ENCODE measurements around the gene CHI3L1. TPM values are rescaled to one million over a fixed set of nuclear protein-coding genes. Genes with fewer than 3 reads are reported as not detected.

CHI3L1 gene
- polyA plus RNA-seq, 1 of the 3 experiments (the other 2 are of a cell fraction) = not detected

- POLR2A ChIA-PET = interaction anchor here (0.9 kb wide), 1 partner anchor 55 kb away, joined by 4 read pairs; no protein-coding TSS in a partner anchor
- CTCF ChIA-PET = interaction anchor here (1.0 to 3.6 kb wide), 9 partner anchors 10 to 142 kb away, joined by 3 to 11 read pairs (median 4); no protein-coding TSS in a partner anchor
Measured at GRCh38 chr1:203181586-203182386, 4.7 kb downstream of the CHI3L1 start.

DNA sequence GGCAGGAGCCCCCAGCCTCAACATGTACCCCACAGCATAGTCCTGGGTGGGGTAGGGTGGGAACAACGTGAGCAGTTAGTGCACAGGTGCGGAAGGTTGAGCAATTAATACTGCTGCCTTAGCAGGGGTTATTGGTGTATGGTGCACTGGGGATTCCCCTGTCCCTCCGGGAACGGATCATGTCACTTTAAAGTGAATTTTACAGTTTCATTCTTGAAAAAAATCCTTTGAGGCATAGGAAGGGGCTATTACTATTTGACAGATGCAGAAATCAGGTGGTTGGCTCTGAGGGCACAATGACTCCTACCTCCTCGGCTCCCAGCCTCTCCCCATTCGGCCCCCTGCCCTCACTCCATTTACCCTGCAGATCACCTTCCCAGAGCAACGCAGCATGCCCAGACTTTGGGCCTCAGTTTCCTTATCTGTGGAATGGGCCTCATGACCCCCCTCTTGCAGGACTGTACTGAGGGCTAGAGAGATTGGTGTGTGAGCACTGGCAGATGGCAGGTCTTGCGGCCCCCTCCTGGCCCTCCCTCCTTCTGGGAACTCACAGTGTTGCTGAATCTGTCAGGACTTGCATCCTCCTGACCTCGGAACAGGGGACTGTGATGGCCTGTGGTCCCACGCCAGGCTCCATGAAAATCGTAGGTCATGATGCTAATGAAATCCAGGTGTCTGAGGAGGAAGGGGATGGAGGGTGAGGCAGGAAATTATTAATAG lies 5.7 kb downstream of the CHI3L1 start:
- no peak overlapping the region for H3K4me2 ChIP-seq
- H3F3A ChIP-seq (replicated peaks; ENCODE audit: insufficient read depth) = no peaks in the 10 kb centered on the region
- ChIA-PET CTCF (interaction anchor here (1.0 to 3.6 kb wide), 6 partner anchors 9 to 141 kb away, joined by 3 to 11 read pairs (median 9); no protein-coding TSS in a partner anchor), POLR2A (no interaction called here)
- no peak overlapping the region for H3K4me3 ChIP-seq (ENCODE audit: low read depth in 2 of 2, low read length in 1 of 2)
- H3K27ac ChIP-seq (ENCODE audit: low read depth in 2 of 2, low read length in 1 of 2) = no peak overlapping the region
- no peak overlapping the region for H3K9ac ChIP-seq
- H4K20me1 ChIP-seq (ENCODE audit: insufficient read depth) = no peaks in the 10 kb centered on the region
- TF ChIP-seq, protein P1, sequence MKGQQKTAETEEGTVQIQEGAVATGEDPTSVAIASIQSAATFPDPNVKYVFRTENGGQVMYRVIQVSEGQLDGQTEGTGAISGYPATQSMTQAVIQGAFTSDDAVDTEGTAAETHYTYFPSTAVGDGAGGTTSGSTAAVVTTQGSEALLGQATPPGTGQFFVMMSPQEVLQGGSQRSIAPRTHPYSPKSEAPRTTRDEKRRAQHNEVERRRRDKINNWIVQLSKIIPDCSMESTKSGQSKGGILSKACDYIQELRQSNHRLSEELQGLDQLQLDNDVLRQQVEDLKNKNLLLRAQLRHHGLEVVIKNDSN (IDR thresholded peaks at IDR 0.05; ENCODE audit: borderline replicate concordance, low read depth) = no peak
- TF ChIP-seq, protein P2, sequence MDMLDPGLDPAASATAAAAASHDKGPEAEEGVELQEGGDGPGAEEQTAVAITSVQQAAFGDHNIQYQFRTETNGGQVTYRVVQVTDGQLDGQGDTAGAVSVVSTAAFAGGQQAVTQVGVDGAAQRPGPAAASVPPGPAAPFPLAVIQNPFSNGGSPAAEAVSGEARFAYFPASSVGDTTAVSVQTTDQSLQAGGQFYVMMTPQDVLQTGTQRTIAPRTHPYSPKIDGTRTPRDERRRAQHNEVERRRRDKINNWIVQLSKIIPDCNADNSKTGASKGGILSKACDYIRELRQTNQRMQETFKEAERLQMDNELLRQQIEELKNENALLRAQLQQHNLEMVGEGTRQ (IDR thresholded peaks at IDR 0.05; ENCODE audit: borderline replicate concordance, low read depth, low read length) = no peak
- no peak for TF ChIP-seq ZBTB33 (IDR thresholded peaks at IDR 0.05; ENCODE audit: borderline replicate concordance, low read depth)
- TF ChIP-seq ELF1 (IDR thresholded peaks at IDR 0.05) = no peak
- TF ChIP-seq SMC3 (IDR thresholded peaks at IDR 0.05; ENCODE audit: low read depth, low read length) = no peak
- no peak for TF ChIP-seq RXRA (IDR thresholded peaks at IDR 0.05; ENCODE audit: borderline replicate concordance, low read depth)
- no peak for TF ChIP-seq EZH2phosphoT487 (IDR thresholded peaks at IDR 0.05; ENCODE audit: borderline replicate concordance, low read depth)
- TF ChIP-seq NFIC (IDR thresholded peaks at IDR 0.05; ENCODE audit: borderline replicate concordance) = no peak
- no peak for TF ChIP-seq RCOR1 (IDR thresholded peaks at IDR 0.05; ENCODE audit: low read length)
- TF ChIP-seq TCF12 (IDR thresholded peaks at IDR 0.05) = no peak
- no peak for TF ChIP-seq JUND (IDR thresholded peaks at IDR 0.05)
- TF ChIP-seq IRF3 (IDR thresholded peaks at IDR 0.05; ENCODE audit: low read depth, low read length) = no peak
- TF ChIP-seq TEAD4 (IDR thresholded peaks at IDR 0.05; ENCODE audit: borderline replicate concordance, insufficient read depth) = no peak
- TF ChIP-seq NRF1 (IDR thresholded peaks at IDR 0.05; ENCODE audit: low read depth, low read length) = no peak
- TF ChIP-seq, protein P3, sequence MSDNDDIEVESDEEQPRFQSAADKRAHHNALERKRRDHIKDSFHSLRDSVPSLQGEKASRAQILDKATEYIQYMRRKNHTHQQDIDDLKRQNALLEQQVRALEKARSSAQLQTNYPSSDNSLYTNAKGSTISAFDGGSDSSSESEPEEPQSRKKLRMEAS (IDR thresholded peaks at IDR 0.05; ENCODE audit: low read depth) = no peak
- H3K79me2 ChIP-seq (ENCODE audit: insufficient read depth) = no peaks in the 10 kb centered on the region
- H3K27me3 ChIP-seq (ENCODE audit: insufficient read depth) = no peaks in the 10 kb centered on the region
- H2AFZ ChIP-seq (ENCODE audit: low read depth) = no peak overlapping the region
- H3K4me1 ChIP-seq (ENCODE audit: control insufficient read depth in 1 of 2, insufficient read depth in 2 of 2, low read depth in 1 of 2, low read length in 1 of 2) = peaks cover 17 to 37% of the 10 kb centered on the region in 2 experiments; a peak in 2 of 4 replicates
- 80% methylated on average over 11 of the region's 11 CpGs for WGBS (ENCODE audit: low lambda C conversion rate)
- H3K9me3 ChIP-seq = no peaks in the 10 kb centered on the region
- DNase-seq = peak; percentile 49
- no peaks in the 10 kb centered on the region for H3K9me2 ChIP-seq
- no peaks in the 10 kb centered on the region for H3K36me3 ChIP-seq (replicated peaks in 1 of 2; ENCODE audit: control insufficient read depth in 1 of 2, insufficient read depth in 2 of 2, low read length in 1 of 2)

More at GRCh38 chr1:203181586-203182386, 4.7 kb downstream of the CHI3L1 start:
- H3K36me3 ChIP-seq (replicated peaks in 1 of 2; ENCODE audit: control insufficient read depth in 1 of 2, insufficient read depth in 2 of 2, low read length in 1 of 2) = no peaks in the 10 kb centered on the region
- no peak overlapping the region for H3K4me2 ChIP-seq
- no peak overlapping the region for H3K9ac ChIP-seq
- H3K9me3 ChIP-seq = no peaks in the 10 kb centered on the region
- H3K9me2 ChIP-seq = no peaks in the 10 kb centered on the region
- no peaks in the 10 kb centered on the region for H3F3A ChIP-seq (replicated peaks; ENCODE audit: insufficient read depth)
- no peak overlapping the region for H3K27ac ChIP-seq (ENCODE audit: low read depth in 2 of 2, low read length in 1 of 2)
- H3K4me3 ChIP-seq (ENCODE audit: low read depth in 2 of 2, low read length in 1 of 2) = no peak overlapping the region
- peaks cover 14 to 37% of the 10 kb centered on the region in 2 experiments; a peak in 2 of 4 replicates for H3K4me1 ChIP-seq (ENCODE audit: control insufficient read depth in 1 of 2, insufficient read depth in 2 of 2, low read depth in 1 of 2, low read length in 1 of 2)
- no peak for DNase-seq
- TF ChIP-seq FOXJ3 (CRISPR knock-in tag; IDR thresholded peaks at IDR 0.05) = no peak
- no peaks in the 10 kb centered on the region for H3K27me3 ChIP-seq (ENCODE audit: insufficient read depth)
- H4K20me1 ChIP-seq (ENCODE audit: insufficient read depth) = no peaks in the 10 kb centered on the region
- 83% methylated on average over 9 of the region's 10 CpGs for WGBS (ENCODE audit: low lambda C conversion rate)
- H3K79me2 ChIP-seq (ENCODE audit: insufficient read depth) = no peaks in the 10 kb centered on the region
- H2AFZ ChIP-seq (ENCODE audit: low read depth) = no peak overlapping the region

All from SK-N-SH (cell line).